ENCODE measurements around the gene SKI.

DNA sequence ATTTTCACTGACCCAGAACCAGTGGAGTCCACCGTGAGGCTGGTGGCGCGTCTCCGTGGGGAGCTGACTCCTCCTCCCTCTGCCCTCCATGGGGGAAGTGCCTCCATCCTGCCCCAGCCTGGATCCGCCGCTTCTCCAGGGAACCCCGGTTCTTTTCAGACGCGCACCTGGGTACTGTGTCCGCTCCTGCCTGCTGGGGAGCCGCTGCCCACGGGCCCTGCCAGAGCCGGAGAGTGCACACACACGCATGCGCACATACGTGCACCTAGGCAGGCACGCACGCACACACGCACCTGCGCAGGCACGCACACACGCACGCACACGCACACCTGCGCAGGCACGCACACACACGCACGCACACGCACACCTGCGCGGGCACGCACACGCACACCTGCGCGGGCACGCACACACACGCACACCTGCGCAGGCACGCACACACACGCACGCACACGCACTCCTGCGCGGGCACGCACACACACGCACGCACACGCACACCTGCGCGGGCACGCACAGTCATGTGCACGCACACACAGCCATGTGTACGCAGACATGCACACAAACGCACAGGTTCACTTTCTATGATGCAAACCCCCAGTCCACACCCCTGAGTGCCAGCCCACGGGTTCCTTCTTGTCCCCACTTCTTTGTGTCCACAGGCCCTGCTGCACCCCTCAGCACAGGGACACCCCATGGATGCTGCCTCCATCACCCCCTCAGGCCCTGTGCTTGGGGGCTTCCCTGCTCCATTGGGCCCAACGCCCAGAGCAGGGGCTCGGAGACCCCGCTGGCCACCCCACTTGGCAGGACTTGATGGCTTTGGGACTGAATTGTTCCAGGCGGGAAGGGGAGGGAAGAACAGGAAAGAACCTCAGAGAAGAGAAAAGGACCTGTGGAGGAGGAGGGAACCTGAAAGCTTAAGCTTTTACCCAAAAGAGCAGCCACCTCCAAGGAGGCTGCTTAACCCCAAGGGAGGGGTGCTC, 120.5 kb downstream of the SKI start:
- TF ChIP-seq, protein P1, sequence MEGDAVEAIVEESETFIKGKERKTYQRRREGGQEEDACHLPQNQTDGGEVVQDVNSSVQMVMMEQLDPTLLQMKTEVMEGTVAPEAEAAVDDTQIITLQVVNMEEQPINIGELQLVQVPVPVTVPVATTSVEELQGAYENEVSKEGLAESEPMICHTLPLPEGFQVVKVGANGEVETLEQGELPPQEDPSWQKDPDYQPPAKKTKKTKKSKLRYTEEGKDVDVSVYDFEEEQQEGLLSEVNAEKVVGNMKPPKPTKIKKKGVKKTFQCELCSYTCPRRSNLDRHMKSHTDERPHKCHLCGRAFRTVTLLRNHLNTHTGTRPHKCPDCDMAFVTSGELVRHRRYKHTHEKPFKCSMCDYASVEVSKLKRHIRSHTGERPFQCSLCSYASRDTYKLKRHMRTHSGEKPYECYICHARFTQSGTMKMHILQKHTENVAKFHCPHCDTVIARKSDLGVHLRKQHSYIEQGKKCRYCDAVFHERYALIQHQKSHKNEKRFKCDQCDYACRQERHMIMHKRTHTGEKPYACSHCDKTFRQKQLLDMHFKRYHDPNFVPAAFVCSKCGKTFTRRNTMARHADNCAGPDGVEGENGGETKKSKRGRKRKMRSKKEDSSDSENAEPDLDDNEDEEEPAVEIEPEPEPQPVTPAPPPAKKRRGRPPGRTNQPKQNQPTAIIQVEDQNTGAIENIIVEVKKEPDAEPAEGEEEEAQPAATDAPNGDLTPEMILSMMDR (IDR thresholded peaks at IDR 0.05): no peak
- no peak for TF ChIP-seq EZH2 (IDR thresholded peaks at IDR 0.05; ENCODE audit: borderline replicate concordance, insufficient read depth, low read depth, low read length, poor library complexity, severe bottlenecking)

All from B cell (primary cell).